ENCODE measurements around the gene PLOD3.

The PLOD3 gene

DNA sequence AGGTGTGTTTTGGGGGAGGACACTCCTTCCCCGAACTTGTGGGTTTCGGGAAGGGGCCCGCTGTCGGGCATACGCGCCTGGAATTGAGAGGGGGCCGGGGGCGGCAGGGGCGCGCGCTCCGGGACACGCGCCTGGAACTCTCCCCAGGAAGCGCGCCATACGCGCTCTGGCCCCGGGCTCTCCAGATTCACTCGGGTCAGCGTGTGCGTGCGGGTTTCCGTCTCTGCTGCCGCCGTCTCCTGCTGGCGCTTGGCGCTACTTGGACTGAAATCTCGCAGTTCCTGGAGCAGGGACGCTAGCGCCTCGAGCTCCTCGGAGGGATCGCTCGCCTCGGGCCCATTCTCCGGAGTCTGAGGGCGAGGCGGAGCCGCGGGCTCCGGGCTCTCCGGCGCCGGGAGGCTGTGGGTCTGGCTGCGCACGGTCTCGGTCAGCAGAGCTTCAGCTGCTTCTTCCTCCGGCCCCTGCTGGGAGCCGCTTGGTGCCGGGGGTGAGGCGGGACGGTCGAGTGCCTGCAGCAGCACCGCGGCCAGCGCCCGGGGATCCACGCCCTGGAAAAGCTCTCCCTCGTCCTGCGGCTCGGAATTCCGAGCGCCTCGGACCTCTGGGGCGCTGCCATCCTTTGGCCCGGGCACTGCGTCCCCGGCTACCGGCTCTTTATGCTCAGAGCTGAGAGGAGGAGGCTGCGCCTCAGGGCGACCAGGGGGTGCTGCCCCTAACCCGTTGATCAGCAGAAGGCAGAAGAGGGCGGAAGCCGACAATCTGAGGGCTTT lies 53.1 kb downstream of the PLOD3 start:
- Mint-ChIP-seq H3K4me1 (peaks cover 18% of the 10 kb centered on the region), H3K27ac (peak overlapping the region; percentile 91), H3K36me3 (peaks cover 14% of the 10 kb centered on the region), H3K27me3 (peaks cover 27% of the 10 kb centered on the region), H3K4me3 (peak overlapping the region; percentile 67), H3K9me3 (peaks cover 2% of the 10 kb centered on the region)
- ATAC-seq (ENCODE audit: low read depth) (no peak), DNase-seq (ENCODE audit: low spot score in 2 of 2) (peak in 1 of 2 donors; percentile 38)

DNA sequence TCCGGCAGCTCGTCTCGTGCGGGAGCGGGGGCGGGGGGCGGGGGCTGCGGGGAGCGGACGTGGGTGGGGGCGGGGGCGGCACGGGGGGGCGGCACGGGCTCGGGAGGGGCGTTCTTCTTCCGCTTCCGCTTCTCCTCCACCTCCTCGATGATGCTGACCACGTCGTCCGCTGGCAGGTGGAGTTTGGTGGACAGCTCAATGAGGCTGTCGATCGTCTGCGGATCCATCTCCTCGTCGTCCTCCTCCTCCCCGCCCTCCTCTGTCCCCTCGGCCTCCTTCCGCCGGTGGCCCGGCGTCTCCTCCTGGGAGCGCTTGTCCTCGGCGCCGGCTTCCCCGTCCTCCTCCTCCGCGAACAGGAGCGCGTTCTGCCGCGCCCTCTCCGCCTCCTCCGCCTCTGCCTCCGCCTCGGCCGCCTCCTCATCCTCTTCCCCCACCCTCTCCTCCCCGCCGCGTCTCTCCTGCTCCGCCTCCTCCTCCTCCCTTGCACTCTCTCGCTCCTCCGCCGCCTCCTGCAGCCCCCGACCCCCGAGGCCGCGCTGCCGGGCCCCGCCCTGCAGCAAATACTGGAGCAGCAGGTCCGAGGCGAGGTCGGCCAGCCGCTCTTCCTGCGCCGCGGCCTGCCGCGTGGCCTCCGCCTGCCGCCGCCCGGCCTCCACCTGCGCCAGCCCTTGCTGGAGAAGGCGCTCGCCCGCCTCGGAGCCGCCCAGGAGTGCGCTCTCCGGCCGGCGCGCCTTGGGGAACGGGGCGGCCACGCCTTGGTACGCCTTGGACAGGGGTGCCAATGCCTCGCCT lies 53.9 kb downstream of the PLOD3 start:
- Mint-ChIP-seq H3K4me1 (peaks cover 14% of the 10 kb centered on the region), H3K9me3 (peaks cover 2% of the 10 kb centered on the region), H3K27me3 (peaks cover 22% of the 10 kb centered on the region), H3K27ac (no peak overlapping the region), H3K36me3 (peaks cover 17% of the 10 kb centered on the region), H3K4me3 (peak overlapping the region; percentile 82)
- ATAC-seq (ENCODE audit: low read depth) = no peak
- DNase-seq (ENCODE audit: low spot score in 2 of 2) = peak in 1 of 2 donors; percentile 35

DNA sequence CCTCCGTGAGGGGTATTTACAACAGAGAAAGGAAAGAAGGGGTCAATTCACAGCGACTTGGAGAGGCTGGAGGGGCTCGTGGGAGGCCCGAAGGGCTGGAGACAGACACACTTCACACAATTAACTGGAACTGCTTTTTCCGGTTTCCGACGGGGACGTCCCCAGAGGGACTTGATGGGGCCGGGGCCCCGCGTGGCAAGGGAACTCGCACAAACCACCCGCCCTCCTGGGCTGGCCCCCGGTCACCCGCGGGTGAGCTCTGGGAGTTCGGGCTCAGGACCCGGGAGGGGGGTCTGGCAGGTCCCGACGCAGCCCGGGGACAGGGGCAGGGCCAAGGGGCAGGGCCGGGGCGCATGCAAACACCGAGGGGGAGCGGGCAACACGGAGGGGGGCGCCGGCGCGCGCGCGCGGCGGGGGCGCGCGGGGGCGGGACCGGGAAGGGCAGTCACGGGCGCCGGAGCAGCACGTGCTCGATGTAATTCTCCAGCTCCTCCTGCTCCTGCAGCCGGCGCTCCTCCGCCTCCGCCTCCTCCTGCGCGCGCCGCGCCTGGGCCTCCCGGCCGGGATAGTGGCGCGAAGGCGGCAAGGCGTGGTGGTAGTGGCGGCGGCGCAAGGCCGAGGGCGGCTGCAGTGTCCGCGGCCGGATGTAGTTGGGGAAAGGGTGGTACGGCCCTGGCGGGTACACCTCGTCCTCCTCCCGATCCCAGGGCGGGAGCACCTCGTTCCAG lies 54.7 kb downstream of the PLOD3 start:
- Mint-ChIP-seq H3K27me3 (peaks cover 18% of the 10 kb centered on the region), H3K4me1 (peaks cover 11% of the 10 kb centered on the region), H3K27ac (no peak overlapping the region), H3K9me3 (peaks cover 2% of the 10 kb centered on the region), H3K4me3 (peak overlapping the region; percentile 72), H3K36me3 (peaks cover 20% of the 10 kb centered on the region)
- DNase-seq (ENCODE audit: low spot score in 2 of 2) = peak in 1 of 2 donors; percentile 35
- ATAC-seq (ENCODE audit: low read depth) = no peak

DNA sequence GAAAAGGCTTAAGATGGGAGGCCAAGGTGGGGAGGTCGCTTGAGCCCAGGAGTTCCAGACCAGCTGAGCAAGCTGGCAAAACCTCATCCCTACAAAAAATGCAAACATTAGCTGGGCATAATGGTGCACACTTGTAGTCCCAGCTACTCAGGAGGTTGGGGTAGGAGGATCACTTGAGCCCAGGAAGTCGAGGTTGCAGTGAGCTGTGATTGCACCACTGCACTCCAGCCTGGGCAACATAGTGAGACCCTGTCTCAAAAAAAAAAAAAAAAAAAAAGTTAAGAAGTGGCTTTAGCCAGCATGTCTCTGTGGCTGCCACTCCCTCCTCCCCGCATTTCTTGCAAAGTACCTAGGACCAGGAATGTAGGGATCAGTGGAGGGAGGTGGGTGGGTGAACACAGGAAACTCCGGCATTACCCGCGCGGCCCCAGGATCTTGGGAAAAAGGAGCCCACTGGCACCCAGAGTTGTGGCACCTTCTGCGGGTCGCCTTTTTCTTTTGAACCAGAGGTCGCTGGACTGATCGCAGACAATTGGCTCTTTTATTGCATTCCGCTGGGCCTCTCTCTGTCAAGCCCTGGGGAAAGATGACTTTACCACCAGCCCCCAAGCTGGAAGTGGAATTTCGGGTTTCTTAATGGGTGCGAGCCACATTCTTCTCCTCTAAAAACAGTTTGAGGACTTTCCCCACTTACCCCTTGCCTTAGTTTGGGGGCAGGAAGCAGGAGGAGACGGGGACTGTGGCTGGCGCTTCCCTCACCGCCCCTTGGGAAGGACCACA lies 55.5 kb downstream of the PLOD3 start:
- ATAC-seq (ENCODE audit: low read depth) (no peak), DNase-seq (ENCODE audit: low spot score in 2 of 2) (no peak)
- H3K4me3 Mint-ChIP-seq = peak overlapping the region; percentile 72
- H3K4me1 Mint-ChIP-seq = peaks cover 9% of the 10 kb centered on the region
- H3K27me3 Mint-ChIP-seq = peaks cover 10% of the 10 kb centered on the region
- peaks cover 2% of the 10 kb centered on the region for H3K9me3 Mint-ChIP-seq
- peaks cover 21% of the 10 kb centered on the region for H3K36me3 Mint-ChIP-seq
- H3K27ac Mint-ChIP-seq = no peak overlapping the region

DNA sequence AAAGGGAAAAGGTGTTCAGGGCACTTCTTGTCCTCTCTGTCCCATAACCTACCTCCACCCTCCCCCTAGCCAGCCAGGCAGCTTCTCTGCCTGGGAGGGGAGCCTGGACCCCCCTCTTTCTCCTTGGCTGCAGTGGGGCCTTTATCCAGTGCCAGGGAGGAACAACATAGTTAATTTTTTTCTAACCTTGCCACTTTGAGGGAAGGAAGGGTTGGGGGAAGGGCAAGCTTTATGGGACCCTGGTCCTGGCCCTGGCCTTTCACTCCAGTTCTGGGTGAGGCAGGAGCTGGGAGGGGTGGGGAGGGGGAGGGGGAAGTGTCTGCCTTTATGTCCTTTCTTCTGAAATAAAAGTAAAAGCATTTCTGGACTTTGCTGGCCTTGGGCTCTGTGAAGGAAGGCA lies 56.5 kb downstream of the PLOD3 start:
- Mint-ChIP-seq H3K27me3 (peaks cover 4% of the 10 kb centered on the region), H3K4me3 (peak overlapping the region; percentile 39), H3K36me3 (peaks cover 22% of the 10 kb centered on the region), H3K27ac (no peak overlapping the region), H3K9me3 (peaks cover 2% of the 10 kb centered on the region), H3K4me1 (peaks cover 7% of the 10 kb centered on the region)
- DNase-seq (ENCODE audit: low spot score in 2 of 2) = no peak
- ATAC-seq (ENCODE audit: low read depth) = no peak

DNA sequence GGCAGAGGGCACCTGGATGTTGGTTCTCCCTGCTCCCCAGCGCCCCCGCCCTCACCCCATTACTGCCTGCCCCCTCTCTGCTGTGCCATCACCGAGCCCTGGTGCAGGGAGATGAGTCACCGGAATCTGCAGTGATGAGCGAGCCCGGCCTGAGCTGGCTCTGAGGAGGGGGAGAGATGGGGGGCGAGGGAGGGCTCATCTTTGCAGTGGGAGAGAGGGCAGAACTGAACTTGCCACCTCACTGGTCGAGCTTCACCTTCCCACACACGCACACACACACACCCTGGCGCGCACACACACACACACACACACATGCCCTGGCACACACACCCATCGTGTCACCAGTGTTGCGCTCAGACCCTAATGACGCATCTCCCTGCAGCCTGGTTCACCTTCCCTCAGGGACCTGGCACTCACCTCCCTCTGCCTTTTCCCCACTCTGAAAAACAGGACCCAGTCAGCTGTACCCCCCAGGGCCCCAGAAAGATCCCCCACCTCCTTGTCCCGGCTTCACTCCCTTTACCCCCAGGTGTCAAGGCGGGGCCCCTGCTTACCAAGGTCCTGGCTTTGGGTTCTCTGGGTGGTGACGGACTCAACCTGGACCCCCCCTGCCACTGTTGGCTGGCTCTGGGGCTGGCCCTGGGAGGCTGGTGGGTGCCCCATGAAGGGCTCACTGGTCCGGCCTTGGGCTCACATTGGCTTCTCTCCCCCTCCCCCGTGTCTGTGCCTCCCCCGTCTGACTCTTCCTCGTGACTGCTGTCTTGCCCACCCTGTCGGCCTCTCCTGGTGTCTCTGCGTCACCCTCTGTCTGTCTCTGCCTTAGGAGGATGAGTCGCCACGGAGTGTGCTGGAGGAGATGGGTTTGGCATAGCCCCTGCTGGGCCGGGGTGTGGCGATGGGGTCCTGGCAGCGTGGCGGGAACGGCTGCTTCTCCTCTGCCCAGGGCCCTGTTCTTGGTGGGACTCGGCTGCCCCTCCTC lies 57.4 kb downstream of the PLOD3 start:
- DNase-seq (ENCODE audit: low spot score in 2 of 2) (no peak), ATAC-seq (ENCODE audit: low read depth) (no peak)
- no peaks in the 10 kb centered on the region for H3K9me3 Mint-ChIP-seq

DNA sequence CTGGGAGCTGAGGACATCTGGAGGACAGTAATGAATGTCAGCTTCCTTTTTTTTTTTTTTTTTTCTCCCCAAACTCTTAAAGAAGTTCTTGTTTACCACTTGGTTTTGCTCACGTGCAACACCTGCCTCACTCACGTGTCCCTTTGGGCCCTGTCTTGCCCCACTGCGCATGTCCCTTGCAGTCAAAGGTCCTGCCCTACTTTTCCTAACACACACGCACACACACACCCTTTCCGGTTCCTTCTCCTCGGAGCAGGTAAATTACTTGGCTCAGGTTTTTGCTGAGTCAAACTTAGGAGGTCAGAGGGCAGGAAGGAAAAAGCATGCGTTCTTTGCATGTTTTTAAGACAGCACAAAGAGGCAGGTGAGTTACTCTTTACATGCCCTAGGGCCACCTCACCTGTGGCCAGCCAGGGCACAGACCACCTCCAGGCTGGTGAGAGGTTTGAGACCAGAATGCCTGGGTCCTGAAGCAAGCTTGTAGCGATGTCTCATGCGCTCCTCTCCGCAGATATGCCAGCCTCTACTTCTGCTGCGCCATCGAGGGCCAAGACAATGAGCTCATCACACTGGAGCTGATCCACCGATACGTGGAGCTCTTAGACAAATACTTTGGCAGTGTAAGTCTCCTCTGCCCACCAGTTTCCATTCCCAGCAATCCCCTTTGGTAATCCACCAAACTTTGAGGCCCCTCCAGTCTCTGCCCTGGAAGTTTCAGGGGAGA lies 60.4 kb downstream of the PLOD3 start:
- H3K4me1 Mint-ChIP-seq = peaks cover 15% of the 10 kb centered on the region
- H3K4me3 Mint-ChIP-seq = no peak overlapping the region
- DNase-seq (ENCODE audit: low spot score in 2 of 2) = no peak
- H3K27ac Mint-ChIP-seq = no peak overlapping the region
- no peaks in the 10 kb centered on the region for H3K27me3 Mint-ChIP-seq
- peaks cover 20% of the 10 kb centered on the region for H3K36me3 Mint-ChIP-seq
- no peak for ATAC-seq (ENCODE audit: low read depth)
- H3K9me3 Mint-ChIP-seq = no peaks in the 10 kb centered on the region

More for the DNA sequence above, 57.4 kb downstream of the PLOD3 start:
- Mint-ChIP-seq H3K27ac (no peak overlapping the region), H3K27me3 (no peaks in the 10 kb centered on the region), H3K4me3 (no peak overlapping the region), H3K4me1 (peaks cover 10% of the 10 kb centered on the region), H3K36me3 (peaks cover 20% of the 10 kb centered on the region)

DNA sequence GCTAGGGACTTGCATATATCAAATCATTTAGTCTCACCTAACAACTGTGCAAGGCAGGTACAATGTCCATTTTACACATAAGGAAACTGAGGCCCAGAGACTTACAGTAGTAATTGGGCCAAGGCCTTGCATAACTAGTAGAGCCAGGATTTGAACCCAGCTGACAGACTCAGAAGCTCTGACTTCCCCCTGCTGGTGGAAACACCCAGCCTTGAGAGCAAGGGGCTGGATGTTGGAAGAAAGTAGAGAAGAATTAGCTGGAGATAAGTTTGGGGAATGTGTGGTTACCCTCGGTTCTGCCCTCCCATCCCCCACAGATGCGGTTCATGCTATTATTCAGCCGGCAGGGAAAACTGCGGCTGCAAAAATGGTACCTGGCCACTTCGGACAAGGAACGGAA lies 61.1 kb downstream of the PLOD3 start:
- no peak overlapping the region for H3K4me3 Mint-ChIP-seq
- DNase-seq (ENCODE audit: low spot score in 2 of 2) = no peak
- peaks cover 15% of the 10 kb centered on the region for H3K4me1 Mint-ChIP-seq
- no peak overlapping the region for H3K27ac Mint-ChIP-seq
- H3K9me3 Mint-ChIP-seq = no peaks in the 10 kb centered on the region
- H3K27me3 Mint-ChIP-seq = no peaks in the 10 kb centered on the region
- H3K36me3 Mint-ChIP-seq = peaks cover 20% of the 10 kb centered on the region
- ATAC-seq (ENCODE audit: low read depth) = no peak

Measured in memory B cell (primary cell).